Naive thymus-derived CD4-positive, alpha-beta T cell (primary cell): Measurements from ENCODE around the gene RERE. TPM values are rescaled to one million over a fixed set of nuclear protein-coding genes. Genes with fewer than 3 reads are reported as not detected.
A peak's percentile ranks its signal among the peaks of the same experiment; 100 is the strongest.
"Not testable (repeated sequence)": the region's sequence is repeated elsewhere in the genome, so short reads cannot be mapped to it uniquely, and the experiment has no call there.

ENCODE experiments used
- ATAC-seq: fragments of 150-1000 bp; cut with Tn5 transposase; 2 replicates; pipeline ENCODE4 v1.10.0; 2021; ENCODE audit warnings: mild to moderate bottlenecking, moderate library complexity
- CTCF ChIA-PET: fragments of 350-600 bp; sonication (Branson Sonifier 250); formaldehyde crosslinking; loops from one replicate; lab custom pipeline; 2021; ENCODE audit warnings: antibody characterized with exemption; lab: Charles Lee
- POLR2A ChIA-PET: fragments of 350-600 bp; sonication (Branson Sonifier 250); formaldehyde crosslinking; loops from one replicate; lab custom pipeline; 2021; ENCODE audit warnings: antibody characterized with exemption, inconsistent platforms; lab: Charles Lee
- DNase-seq, 9 donors: peaks; one replicate each; pipeline versions ENCODE4 v3.0.0 to v3.0.0-alpha.2; 2020 to 2022; ENCODE audit warnings: mixed read lengths in 1 of 9
- H3K27ac ChIP-seq: one replicate; pipeline ENCODE4 v1.7.0; 2013; ENCODE audit warnings: mild to moderate bottlenecking, low read depth, low read length, moderate library complexity
- H3K27me3 ChIP-seq, 2 donors: one replicate each; pipeline ENCODE4 v1.7.0; 2013; ENCODE audit warnings: low read length in 2 of 2, mild to moderate bottlenecking in 2 of 2, moderate library complexity in 2 of 2; ENCODE audit not compliant: control insufficient read depth in 2 of 2, insufficient read depth in 2 of 2
- H3K36me3 ChIP-seq, 3 experiments: 1 replicate in 2 of 3; 2 replicates in 1 of 3; pipeline ENCODE4 v1.7.0; 2013; ENCODE audit warnings: low read length in 3 of 3, mild to moderate bottlenecking in 3 of 3, moderate library complexity in 1 of 3; ENCODE audit not compliant: insufficient read depth in 3 of 3, control insufficient read depth in 2 of 3
- H3K4me1 ChIP-seq, 2 donors: one replicate each; pipeline ENCODE4 v1.7.0; 2013; ENCODE audit warnings: low read length in 2 of 2, mild to moderate bottlenecking in 2 of 2, moderate library complexity in 1 of 2; ENCODE audit not compliant: control insufficient read depth in 2 of 2, insufficient read depth in 2 of 2
- H3K4me3 ChIP-seq: 2 replicates; pipeline ENCODE4 v1.7.0; 2013; ENCODE audit warnings: mild to moderate bottlenecking, low read length
- H3K9me3 ChIP-seq, 3 experiments: 1 replicate in 2 of 3; 2 replicates in 1 of 3; pipeline ENCODE4 v1.7.0; 2013; ENCODE audit warnings: low read length in 3 of 3; ENCODE audit not compliant: control insufficient read depth in 2 of 3
- H3K27ac Mint-ChIP-seq, 9 donors: one replicate each; pipeline ENCODE4 v1.8.0; 2020 to 2022; ENCODE audit warnings: mixed read lengths in 9 of 9, mild to moderate bottlenecking in 8 of 9, moderate library complexity in 5 of 9, inconsistent platforms in 2 of 9
- H3K27me3 Mint-ChIP-seq, 5 donors: one replicate each; pipeline ENCODE4 v1.8.0; 2021 to 2022; ENCODE audit warnings: mixed read lengths in 5 of 5, mild to moderate bottlenecking in 1 of 5
- H3K36me3 Mint-ChIP-seq, 5 donors: one replicate each; pipeline ENCODE4 v1.8.0; 2020 to 2022; ENCODE audit warnings: mixed read lengths in 5 of 5, mild to moderate bottlenecking in 3 of 5, inconsistent platforms in 1 of 5
- H3K4me1 Mint-ChIP-seq, 7 donors: one replicate each; pipeline ENCODE4 v1.8.0; 2020 to 2022; ENCODE audit warnings: mixed read lengths in 7 of 7, mild to moderate bottlenecking in 3 of 7, inconsistent platforms in 1 of 7
- H3K4me3 Mint-ChIP-seq, 10 donors: one replicate each; pipeline ENCODE4 v1.8.0; 2020 to 2022; ENCODE audit warnings: mild to moderate bottlenecking in 10 of 10, mixed read lengths in 10 of 10, moderate library complexity in 6 of 10, inconsistent platforms in 2 of 10
- H3K9me3 Mint-ChIP-seq, 11 donors: one replicate each; pipeline ENCODE4 v1.8.0; 2020 to 2022; ENCODE audit warnings: mixed read lengths in 11 of 11, mild to moderate bottlenecking in 4 of 11, inconsistent platforms in 1 of 11, moderate library complexity in 1 of 11
- intact Hi-C, 2 donors: fragments of 100-400 bp; cut with micrococcal nuclease; formaldehyde crosslinking; loops; one replicate each; pipeline ENCODE4 v1.15.1; 2023
- polyA plus RNA-seq, 2 donors: library from polyadenylated mRNA; unstranded; fragments of 300-500 nt; fragmentation: Illumina TruSeq; gene quantifications; one replicate each; pipeline ENCODE4 v1.2.3, GENCODE V29; 2021
- total RNA-seq, 6 experiments: library from RNA in 5 of 6; stranded (reverse) in 5 of 6; gene quantifications; 1 replicate in 5 of 6; 2 replicates in 1 of 6; pipeline ENCODE4 v1.2.3 and lab custom pipeline; 2021 to 2026

RERE gene
- total and polyA plus RNA-seq, 7 experiments from 2014 or later: 7.3 to 114 (median 106) TPM

- H3K27ac Mint-ChIP-seq, H3K36me3 ChIP-seq, H3K4me3 ChIP-seq, H3K27me3 ChIP-seq, H3K4me1 ChIP-seq, ATAC-seq, intact Hi-C loops, H3K27me3 Mint-ChIP-seq, H3K27ac ChIP-seq, H3K4me3 Mint-ChIP-seq, H3K9me3 Mint-ChIP-seq, DNase-seq, CTCF ChIA-PET, H3K9me3 ChIP-seq, POLR2A ChIA-PET: not testable (repeated sequence)
- Mint-ChIP-seq H3K4me1 (peaks cover 0 to 13% (median 4%) of the 10 kb centered on the region in 7 donors), H3K36me3 (peaks cover 0 to 18% (median 10%) of the 10 kb centered on the region in 5 donors)
Observed at GRCh38 chr1:8616791-8617190, 200.6 kb downstream of the RERE start.

DNA sequence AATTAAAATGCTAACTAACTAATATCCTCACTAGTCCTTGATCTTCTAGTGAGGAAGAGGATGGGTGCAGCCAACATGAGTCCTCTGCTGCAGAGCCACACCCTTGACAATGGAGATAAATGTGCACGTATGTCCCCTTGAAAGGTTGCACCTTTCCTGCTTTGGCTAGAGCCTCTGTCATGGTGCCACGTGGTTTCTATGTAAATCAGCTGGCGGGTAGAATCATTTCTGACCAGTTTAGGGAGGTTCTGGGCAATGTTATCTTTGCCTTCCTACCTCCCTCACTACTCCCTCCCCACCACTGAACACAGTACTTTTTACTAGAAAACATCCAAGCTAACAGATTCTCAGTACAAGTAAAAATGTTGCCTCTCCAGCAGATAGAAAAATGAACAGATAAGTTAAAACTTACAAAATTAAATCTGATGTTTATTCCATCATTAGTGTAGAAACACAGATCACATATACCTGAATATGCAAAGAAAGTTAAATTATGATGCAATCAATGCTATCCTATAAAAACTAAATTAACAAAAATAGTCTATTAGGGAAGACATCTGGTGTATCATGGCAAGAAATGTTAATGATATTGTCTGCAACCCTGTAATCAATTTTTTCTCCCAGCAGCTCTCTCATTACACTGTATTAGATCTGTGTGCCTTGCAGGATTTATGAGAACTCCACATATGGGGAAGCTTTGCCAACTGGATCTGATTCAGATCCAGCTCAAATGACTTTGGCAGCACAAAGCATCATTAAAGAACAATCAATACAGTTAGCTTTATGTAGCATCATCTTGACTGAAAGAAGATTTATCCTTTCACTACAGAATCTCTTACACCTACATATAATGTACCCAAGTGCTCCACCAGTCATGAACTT, 205.6 kb downstream of the RERE start:
- Mint-ChIP-seq H3K4me1 (peaks cover 0 to 13% (median 0%) of the 10 kb centered on the region in 7 donors), H3K36me3 (peaks cover 0 to 17% (median 11%) of the 10 kb centered on the region in 5 donors), H3K27ac (peak overlapping the region in 3 of 9 donors; percentile 27 to 71 (median 28))
- H3K4me3 Mint-ChIP-seq, H3K27ac ChIP-seq, ATAC-seq, H3K27me3 Mint-ChIP-seq, DNase-seq, H3K9me3 ChIP-seq, CTCF ChIA-PET, H3K27me3 ChIP-seq, POLR2A ChIA-PET, H3K36me3 ChIP-seq, intact Hi-C loops, H3K9me3 Mint-ChIP-seq, H3K4me3 ChIP-seq, H3K4me1 ChIP-seq: not testable (repeated sequence)

DNA sequence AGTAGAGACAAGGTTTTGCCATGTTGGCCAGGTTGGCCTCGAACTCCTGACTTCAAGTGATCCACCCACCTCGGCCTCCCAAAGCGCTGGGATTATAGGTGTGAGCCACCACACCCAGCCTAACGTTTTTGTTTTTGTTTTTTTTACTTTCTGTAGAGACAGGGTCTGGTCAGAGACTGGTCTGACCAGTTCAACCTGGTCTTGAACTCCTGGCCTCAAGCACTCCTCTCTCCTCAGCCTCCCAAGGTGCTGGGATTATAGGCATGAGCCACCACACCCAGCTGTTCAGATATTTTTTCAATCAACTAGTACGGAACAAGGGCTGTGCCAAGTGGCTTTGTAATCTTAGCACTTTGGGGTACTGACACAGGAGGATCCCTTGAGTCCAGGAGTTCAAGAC, 209.5 kb downstream of the RERE start:
- peaks cover 0 to 1% (median 0%) of the 10 kb centered on the region in 11 donors for H3K9me3 Mint-ChIP-seq
- Histone ChIP-seq H3K4me3 (no peak overlapping the region), H3K9me3 (no peaks in the 10 kb centered on the region), H3K27me3 (no peaks in the 10 kb centered on the region), H3K27ac (no peak overlapping the region), H3K36me3 (no peaks in the 10 kb centered on the region), H3K4me1 (peaks cover 15% of the 10 kb centered on the region in 2 donors)
- intact Hi-C loops: no loop called here
- H3K27me3 Mint-ChIP-seq: no peaks in the 10 kb centered on the region
- ATAC-seq (no peak), DNase-seq (no peak)
- H3K27ac Mint-ChIP-seq: peak overlapping the region in 2 of 9 donors; percentile 61 to 72
- ChIA-PET POLR2A (no interaction called here), CTCF (interaction anchor here (0.6 kb wide), 2 partner anchors 82 to 96 kb away, joined by 3 to 4 read pairs; no protein-coding TSS in a partner anchor)
- H3K36me3 Mint-ChIP-seq: peaks cover 0 to 11% (median under 1%) of the 10 kb centered on the region in 5 donors
- H3K4me3 Mint-ChIP-seq: no peak overlapping the region
- peaks cover 13 to 33% (median 24%) of the 10 kb centered on the region in 7 donors for H3K4me1 Mint-ChIP-seq

- no peaks in the 10 kb centered on the region for H3K27me3 Mint-ChIP-seq
- ChIA-PET POLR2A (no interaction called here), CTCF (interaction anchor here (0.6 kb wide), 1 partner anchor 173 kb away, joined by 3 read pairs; no protein-coding TSS in a partner anchor)
- peaks cover 24 to 51% (median 38%) of the 10 kb centered on the region in 7 donors for H3K4me1 Mint-ChIP-seq
- intact Hi-C loops: loop anchor here in 1 of 2 donors (1.0 to 5.0 kb wide), 3 partner anchors 42 to 97 kb away; no protein-coding TSS in a partner anchor
- Histone ChIP-seq H3K36me3 (no peaks in the 10 kb centered on the region), H3K4me3 (no peak overlapping the region), H3K9me3 (no peaks in the 10 kb centered on the region), H3K4me1 (peaks cover 17 to 18% of the 10 kb centered on the region in 2 donors), H3K27me3 (no peaks in the 10 kb centered on the region), H3K27ac (peak overlapping the region; percentile 37)
- DNase-seq (peak in 3 of 9 donors; percentile 10 to 43 (median 10)), ATAC-seq (peak; percentile 45)
- H3K36me3 Mint-ChIP-seq: peaks cover 0 to 13% (median 8%) of the 10 kb centered on the region in 5 donors
- H3K9me3 Mint-ChIP-seq: peaks cover 0 to 1% (median 0%) of the 10 kb centered on the region in 11 donors
- peak overlapping the region; percentile 42 to 78 (median 67) for H3K4me3 Mint-ChIP-seq
- peak overlapping the region; percentile 27 to 88 (median 77) for H3K27ac Mint-ChIP-seq
Observed at GRCh38 chr1:8604041-8604945, 213.1 kb downstream of the RERE start.

- Mint-ChIP-seq H3K4me3 (peak overlapping the region in 7 of 10 donors; percentile 47 to 78 (median 52)), H3K9me3 (peaks cover 0 to 1% (median 0%) of the 10 kb centered on the region in 11 donors), H3K36me3 (peaks cover 0 to 19% (median 8%) of the 10 kb centered on the region in 5 donors), H3K27ac (peak overlapping the region; percentile 15 to 88 (median 77)), H3K4me1 (peaks cover 24 to 58% (median 41%) of the 10 kb centered on the region in 7 donors), H3K27me3 (no peaks in the 10 kb centered on the region)
- ChIA-PET CTCF (interaction anchor here (0.7 kb wide), 1 partner anchor 42 kb away, joined by 3 read pairs; no protein-coding TSS in a partner anchor), POLR2A (interaction anchor here (0.6 to 1.0 kb wide), 3 partner anchors 20 to 49 kb away, joined by 3 to 4 read pairs (median 3); no protein-coding TSS in a partner anchor)
- Histone ChIP-seq H3K4me3 (no peak overlapping the region), H3K9me3 (no peaks in the 10 kb centered on the region), H3K36me3 (no peaks in the 10 kb centered on the region), H3K27ac (no peak overlapping the region), H3K4me1 (peaks cover 17 to 18% of the 10 kb centered on the region in 2 donors), H3K27me3 (no peaks in the 10 kb centered on the region)
- ATAC-seq (no peak), DNase-seq (no peak)
- intact Hi-C loops: loop anchor here in 1 of 2 donors (5.0 kb wide), 1 partner anchor 41 kb away; no protein-coding TSS in a partner anchor
Observed at GRCh38 chr1:8603220-8603616, 214.2 kb downstream of the RERE start.
